Erythroblast (primary cell): Measurements from ENCODE around the gene PTPN1.
"Not testable (repeated sequence)": the region's sequence is repeated elsewhere in the genome, so short reads cannot be mapped to it uniquely, and the experiment has no call there.

Experiments
- DNase-seq, 2 experiments: peaks; one replicate each; lab custom pipeline; 2025; lab: John Stamatoyannopoulos, UW
- GATA1 ChIP-seq: IDR thresholded peaks from 2 replicates; pipeline ENCODE4 v1.6.1; 2011; ENCODE audit warnings: low read depth, mild to moderate bottlenecking, control low read depth, low read length, moderate library complexity
- POLR2A ChIP-seq: IDR thresholded peaks from 2 replicates; pipeline ENCODE4 v1.6.1; 2011; ENCODE audit warnings: mild to moderate bottlenecking, low read length

The PTPN1 gene

DNA sequence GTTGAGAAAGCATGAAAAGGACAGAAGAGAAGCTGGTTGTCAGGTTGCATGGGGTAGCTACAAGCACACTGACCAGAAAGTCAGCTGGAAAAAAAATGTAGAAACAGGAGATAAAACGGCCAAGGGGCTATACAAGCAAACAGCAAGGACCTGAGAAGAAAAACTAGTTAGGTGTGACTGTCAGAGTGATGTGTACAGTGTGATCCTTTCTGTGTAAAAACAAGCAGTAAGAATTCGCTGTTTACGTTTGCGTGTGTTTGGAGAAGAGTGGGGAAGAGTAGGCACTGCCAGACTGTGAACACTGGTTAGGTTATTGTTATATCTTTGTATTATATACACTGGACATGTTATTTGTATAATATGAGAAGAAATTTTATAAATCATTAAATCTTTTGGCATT, 28.1 kb downstream of the PTPN1 start:
- TF ChIP-seq GATA1 = no peak
- no peak for TF ChIP-seq POLR2A
- DNase-seq = no peak

DNA sequence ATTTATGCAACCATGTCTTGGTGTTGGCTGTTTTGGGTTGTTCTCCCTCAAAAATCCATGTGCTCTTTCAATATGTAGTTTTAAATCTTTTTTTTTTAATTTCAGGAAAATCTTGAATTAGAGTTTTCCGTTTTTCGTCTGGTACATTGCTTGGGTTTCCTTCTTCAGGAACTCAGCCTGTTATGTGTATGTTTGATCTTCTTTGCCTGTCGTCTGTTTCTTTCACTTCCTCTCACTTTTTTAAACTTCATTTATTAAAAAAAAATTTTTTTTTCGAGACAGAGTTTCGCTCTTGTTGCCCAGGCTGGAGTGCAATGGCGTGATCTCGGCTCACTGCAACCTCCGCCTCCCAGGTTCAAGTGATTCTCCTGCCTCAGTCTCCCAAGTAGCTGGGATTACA, 29.6 kb downstream of the PTPN1 start:
- not testable (repeated sequence) for DNase-seq

DNA sequence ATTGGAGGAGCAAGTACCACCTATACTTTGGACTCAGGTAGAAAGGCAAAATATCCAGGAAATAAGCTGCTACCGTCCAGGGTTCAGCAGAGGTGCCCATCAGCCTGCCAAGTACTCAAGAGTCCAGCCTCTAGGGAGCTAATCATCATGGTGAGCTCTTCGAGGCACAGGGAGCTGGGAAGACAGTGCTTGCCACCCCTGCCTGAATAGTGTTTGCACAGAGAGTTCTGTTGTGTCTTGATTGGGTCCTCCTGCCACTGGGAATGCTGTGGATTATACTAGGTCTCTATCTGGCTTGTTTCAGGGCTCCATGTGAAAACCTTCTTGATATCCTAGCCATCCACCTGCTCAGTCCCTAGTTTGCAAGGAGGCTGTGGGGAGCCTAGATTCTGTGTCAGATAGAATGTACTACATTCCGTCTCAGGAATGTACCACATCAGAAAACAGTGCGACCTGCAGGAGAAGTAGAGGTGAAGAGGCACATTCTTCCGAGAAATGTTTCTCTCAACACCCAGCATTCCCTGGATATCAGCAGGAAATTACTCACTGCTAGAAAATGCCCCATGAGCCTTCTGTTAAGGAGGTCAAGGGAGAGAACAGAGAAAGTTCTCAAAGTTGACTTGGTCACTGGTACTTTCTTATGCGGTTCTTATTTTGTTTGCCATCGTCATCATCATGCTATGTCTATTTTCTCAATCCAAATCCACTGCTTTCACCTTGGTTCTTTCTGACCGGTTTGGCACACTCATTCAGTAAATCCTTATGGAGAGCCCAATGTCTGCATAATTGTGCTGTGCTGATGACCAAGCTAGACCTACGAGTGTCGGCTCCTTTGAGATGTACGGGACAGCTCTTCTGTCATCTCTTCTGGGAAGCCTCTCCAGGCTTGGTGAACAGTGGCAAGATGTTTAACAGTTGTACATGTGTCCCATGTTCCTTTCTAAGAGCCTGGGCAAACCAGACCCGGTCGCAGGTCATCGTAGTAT, 30.7 kb downstream of the PTPN1 start:
- DNase-seq = no peak
- TF ChIP-seq GATA1 = no peak
- TF ChIP-seq POLR2A = no peak

DNA sequence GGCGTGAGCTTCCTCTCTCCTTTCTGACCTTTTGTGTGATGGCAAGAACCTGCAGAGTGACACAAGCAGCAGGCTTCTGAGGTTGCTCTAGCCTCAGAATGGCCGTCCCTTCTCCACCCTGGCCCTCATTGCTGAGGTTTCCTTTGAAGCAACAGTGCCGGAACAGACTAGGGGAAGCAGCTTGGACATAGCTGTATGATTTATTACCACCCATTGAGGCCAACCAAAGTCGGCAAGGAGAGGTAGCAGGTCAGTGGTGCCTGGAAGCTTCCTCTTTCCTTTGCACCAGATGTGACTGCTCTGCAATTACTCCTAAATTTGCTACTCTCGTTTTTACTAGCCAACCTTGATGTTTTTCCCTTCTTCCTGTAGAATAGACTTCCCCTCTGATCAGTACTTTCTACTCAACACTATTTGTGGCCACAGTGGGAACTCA, 31.4 kb downstream of the PTPN1 start:
- DNase-seq = no peak
- TF ChIP-seq POLR2A = no peak

DNA sequence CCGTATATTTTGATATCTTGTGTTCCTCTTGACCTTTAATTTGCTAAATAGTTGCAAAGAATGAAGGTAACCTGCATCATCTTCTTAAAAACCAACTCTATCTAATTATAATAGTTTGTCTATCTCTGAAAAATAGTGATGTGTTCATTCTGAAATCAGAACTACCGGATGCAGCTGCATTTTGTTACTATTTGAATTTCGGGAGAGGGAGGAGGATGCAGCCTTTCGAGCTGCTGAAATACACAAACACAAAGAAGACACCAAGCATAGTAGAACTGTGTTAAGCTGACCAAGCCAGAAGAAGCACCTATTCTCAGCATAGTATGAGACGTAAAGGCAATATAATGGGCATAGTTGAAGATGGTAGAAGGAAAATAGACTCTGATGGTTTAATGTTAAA, 33.1 kb downstream of the PTPN1 start:
- no peak for DNase-seq
- TF ChIP-seq POLR2A (no peak), GATA1 (no peak)

DNA sequence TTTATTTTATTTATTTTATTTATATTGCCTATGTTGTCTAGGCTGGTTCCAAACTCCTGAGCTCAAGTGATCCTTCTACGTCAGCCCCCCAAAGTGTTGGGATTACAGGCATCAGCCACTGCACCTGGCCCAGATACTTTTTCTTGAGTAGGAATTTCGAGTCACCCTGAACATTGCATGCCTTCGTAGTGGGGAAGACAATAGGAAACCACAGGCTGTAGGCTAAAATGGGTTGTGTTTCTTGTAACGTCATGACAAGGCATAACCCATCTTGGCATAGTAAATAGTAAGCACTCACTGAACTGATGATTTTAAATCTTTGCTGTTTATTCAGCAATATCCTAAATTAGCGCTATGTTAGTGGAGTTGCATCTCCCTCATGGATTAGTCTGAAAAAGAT, 34.9 kb downstream of the PTPN1 start:
- TF ChIP-seq POLR2A (no peak), GATA1 (no peak)
- no peak for DNase-seq

DNA sequence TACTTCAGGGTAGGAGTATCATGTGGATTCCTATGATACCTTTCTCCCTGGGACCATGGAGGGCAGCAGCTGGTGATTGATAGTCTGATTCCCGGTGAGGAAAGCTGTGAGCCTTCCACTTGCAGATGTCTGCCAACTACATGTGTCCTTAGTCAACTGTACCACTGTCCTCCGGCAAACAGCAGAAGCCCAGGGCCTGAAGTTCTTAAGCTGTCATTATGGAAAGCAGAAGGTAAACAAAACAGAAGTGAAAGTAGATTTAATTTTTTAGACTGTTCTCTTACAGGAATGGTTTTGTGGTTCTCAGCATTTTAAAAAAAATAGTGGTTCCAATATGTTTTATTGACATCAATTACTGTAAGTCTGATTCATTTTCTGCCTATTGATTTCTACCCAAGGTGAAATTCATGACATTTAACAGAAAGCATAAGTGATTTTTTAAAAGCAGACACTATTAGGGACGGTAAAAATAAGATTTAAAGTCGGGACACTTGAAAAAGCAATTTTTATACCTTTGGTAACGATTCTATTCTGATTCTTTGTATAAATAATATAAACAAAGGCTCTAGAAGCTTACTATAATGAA, 36.6 kb downstream of the PTPN1 start:
- no peak for DNase-seq
- TF ChIP-seq GATA1 = no peak
- no peak for TF ChIP-seq POLR2A

DNA sequence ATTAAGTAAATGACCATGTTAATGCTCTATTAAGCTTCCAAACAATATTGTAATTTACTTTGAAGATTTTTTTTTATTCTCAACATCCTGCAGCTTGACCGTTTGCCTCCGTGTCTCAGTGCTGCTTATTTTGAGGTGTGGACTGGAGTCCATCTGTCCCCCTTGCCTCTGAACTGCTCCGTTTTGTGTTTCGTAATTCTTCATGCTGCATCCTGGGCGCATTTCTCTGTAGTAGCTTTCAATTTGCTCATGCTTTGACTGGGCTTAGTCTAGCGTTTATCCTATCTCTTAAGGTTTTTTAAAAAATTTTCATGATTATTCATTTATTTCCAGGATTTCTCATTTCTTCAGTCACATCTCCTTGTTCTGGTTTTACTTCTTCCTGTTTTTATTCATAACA, 37.8 kb downstream of the PTPN1 start:
- TF ChIP-seq POLR2A = no peak
- TF ChIP-seq GATA1 = no peak
- no peak for DNase-seq

DNA sequence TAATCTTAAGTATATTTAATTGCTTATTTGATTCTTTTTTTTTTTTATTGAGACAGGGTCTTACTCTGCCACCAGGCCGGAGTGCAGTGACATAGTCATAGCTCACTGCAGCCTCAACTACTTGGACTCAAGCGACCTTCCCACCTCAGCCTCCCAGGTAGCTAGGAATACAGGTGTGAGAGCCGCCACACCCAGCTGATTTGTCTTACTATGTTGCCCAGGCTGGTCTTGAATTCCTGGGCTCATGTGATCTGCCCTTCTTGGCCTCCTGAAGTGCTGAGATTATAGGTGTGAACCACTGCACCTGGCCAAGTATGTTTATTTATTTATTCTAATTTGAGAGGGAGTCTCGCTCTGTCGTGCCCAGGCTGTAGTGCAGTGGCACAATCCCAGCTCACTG, 38.2 kb downstream of the PTPN1 start:
- no peak for DNase-seq
- TF ChIP-seq POLR2A = no peak
- no peak for TF ChIP-seq GATA1

DNA sequence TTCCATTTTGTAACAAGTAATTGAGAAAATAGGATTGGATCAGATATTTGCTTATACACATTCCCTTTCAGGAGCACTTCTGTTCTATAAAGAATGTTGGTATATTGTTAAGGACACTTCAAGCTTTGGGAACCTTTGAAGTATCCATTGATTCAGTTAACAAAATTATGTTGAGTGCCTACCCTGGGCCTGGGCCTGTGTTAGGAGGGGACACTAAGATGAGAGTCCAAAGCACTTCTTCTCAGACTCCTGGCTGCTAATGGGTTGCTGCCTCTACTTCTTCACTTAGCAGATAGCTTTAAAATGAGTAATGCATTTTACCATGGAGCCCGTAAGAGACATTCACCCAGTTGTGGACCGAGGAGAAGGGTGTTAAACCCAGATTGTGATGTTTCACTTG, 40.3 kb downstream of the PTPN1 start:
- no peak for TF ChIP-seq POLR2A
- TF ChIP-seq GATA1 = no peak
- DNase-seq = no peak

DNA sequence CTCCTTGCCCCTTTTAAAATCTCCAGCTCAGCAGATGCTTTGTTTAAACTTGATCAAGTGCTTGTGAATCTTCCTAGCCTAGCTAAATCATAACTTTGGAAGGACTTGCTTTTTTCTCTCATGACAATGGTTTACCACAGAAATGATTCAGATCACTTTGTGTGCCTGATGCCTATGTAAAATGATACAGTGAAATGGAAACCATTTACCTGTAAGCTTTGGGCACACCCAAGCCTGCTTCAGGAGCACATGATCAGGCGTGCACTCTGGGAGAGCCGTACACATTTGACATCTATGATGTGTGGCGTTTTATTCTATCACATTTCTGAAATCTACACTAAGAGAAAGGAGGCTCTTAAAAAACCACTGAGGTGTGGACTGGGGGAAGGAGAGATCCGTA, 41.1 kb downstream of the PTPN1 start:
- no peak for TF ChIP-seq POLR2A
- DNase-seq = no peak

DNA sequence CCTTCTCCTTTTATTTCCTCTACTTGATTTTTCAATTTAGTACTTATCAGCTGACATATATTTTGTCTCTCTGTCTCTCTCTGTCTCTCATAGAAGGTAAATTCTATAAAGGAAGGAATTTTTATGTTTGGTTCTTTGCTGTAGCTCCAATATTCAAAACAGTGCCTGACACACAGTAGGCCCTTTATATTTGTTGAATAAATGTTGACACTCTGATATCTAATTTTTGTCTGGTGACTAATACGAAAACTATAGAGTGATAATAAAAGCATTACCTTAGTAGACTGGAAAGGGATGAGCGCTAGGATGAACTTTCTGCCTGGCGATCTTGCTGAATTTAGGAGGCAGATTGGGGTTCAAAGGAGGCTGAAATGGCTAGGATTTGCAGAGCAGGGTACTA, 42.8 kb downstream of the PTPN1 start:
- no peak for TF ChIP-seq GATA1
- no peak for TF ChIP-seq POLR2A
- DNase-seq = no peak

DNA sequence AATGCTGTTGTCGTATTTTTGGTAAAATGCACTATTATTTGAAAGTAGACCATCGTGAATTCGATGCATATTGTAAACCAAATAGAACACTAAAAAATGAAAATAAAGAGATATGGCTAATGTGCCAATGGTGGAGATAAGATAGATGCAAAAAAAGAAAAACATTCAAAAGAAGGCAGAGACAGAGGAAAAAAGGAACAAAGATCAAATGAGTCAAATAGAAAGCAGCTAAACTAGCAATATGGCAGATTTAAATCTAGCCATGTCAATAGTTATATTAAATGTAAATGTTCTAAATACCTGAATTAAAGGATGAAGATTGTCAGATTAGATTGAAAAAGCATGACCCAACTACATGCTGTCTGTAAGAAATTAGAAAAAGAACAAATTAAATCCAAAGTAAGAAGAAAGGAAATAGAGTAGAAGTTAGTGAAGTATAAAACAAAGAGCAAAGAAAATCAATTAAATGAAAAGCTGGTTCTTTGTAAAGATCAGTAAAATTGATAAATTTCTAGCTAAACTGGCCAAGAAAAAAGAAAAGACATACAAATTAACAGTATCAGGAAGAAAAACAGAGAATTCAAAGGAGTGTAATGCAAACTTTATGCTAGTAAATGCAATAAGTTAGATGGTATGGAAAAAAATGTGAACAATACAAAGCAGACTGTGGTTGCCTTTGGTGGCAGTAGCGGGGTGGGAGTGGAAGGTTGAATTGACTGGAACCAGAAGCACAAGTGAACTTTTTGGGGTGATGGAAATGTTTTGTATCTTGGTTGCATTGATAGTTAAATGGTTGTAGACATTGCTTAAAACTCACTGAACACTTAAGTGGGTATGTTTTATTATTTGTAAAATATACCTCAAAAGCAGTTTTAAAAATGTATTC, 44.8 kb downstream of the PTPN1 start:
- no peak for TF ChIP-seq GATA1
- TF ChIP-seq POLR2A = no peak
- DNase-seq = no peak

DNA sequence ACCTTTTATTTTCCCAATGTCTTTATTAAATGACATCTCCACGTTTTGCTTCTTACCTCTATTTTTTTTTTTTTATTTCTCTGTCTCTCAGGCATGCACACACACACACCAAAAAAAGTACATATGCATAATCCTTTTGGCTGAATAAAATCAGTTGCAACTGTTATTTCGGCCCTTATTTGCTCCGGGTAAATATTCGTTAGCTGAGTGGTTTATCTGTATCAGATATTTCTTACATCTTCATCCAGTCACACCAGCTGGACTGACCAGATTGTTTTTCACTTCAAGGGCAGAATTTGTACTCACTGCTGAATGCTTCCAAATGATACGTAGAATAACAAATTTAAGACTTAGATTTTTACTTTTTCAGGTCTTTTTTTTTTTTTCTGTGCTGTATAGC, 45.5 kb downstream of the PTPN1 start:
- DNase-seq = peak; percentile 18 to 52
- TF ChIP-seq GATA1 = no peak
- no peak for TF ChIP-seq POLR2A
